GM21576 (cell line): ENCODE data around the gene HMCN2.

Experiments used
- ATAC-seq: cut with Tn5 transposase; IDR thresholded peaks from one replicate; pipeline ENCODE4 v1.9.1; 2021; ENCODE audit warnings: mild to moderate bottlenecking, moderate library complexity; ENCODE audit not compliant: unreplicated experiment

The HMCN2 gene

DNA sequence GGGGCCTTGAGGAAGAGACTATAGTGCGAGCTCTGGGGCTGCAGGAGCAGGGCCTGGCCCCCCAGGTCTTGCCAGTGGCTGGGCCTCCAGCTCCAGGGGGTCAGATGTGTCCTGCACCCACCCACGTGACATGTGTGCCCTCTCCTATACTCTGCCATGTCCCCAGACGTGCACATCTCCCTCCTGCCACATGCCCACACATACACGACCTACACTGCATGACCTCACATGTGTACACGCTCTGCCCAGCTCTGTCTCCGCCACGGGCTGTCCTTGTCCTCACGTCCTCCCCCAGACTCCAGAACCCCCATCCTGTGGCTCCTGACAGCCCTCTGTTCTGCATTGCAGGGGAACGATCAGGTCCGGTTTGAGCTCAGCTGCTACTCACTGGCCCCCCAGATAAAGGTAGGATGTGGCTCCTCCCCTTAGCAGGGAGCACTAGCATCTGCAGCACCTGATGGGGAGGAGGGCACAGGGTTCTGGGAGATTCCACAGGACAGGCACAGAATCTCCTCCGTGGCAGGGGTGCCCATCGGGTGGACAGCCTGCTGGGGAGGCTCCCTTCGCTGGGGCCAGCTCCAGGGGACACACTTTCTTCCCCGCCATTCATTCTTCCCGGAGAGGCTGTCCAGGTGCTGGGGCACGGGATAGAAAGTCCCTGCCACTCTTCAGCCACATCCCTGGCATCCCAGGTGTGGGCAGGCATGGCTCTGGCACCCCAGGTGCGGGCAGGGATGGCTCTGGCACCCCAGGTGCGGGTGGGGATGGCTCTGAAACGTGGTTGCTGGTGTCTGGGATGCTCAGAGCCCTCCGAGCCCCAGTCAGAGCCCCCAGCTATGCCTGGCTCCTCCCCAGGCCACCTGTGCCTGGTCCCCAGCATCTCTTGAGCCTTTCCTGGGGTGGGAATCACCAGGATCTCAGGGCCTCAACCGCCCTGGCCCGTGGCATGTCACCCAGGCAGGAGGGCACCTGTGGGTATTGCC, 198.5 kb downstream of the HMCN2 start:
- ATAC-seq = no peak

DNA sequence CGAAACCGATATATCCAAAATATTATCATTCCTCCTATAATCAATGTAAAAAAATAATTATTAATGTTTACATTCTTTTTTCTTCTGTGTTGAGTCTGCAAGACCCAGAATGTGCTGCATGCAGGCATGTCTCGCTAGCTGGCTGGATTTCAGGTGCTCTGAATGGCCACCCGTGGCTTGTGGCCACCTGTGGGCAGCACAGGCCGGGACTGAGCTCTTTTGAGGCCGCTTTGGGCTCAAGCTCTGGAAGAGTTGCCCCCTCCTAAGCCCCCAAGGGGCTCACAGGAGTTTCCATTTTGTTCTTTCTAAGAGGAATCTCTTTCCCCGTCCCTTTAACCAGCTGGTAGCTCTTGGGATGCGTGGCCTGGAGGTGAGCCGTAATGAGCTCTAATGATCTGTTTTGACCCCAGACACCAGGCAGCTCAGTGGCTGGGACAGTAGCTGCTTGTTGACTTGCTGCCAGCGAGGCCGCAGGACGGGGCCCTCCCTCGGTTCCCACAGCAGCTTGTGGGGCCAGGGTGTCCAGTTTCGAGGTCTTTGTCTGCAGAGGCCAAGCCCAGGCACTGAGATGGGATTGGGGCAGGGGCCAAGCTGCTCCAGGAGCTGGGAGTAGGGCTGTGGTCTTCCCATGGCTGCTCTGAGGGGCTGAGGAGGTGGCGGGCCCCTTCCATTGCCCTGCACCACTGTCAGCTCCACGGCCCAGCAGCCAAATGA, 200.0 kb downstream of the HMCN2 start:
- ATAC-seq = no peak

- no peak for ATAC-seq
Measured at GRCh38 chr9:130466537-130467217, 201.1 kb downstream of the HMCN2 start.

DNA sequence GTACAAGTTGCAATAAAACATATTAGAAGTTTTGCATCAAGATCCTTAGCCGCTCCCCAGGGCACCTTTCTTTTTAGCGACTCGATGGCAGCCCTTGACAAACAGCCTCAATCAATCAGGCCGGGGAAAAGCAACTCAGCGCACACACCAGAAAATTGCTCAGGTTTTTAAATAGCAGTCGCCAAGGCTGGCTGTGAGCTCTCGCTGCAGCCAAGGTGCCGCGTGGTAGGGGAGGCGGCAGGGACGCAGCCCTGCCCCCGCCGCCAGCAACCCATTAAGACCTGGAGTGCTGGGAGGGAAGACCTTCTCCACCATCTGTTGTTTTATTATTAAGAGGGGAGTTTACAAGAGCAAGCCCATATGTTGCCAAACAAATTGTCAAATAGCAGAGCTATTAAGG, 201.8 kb downstream of the HMCN2 start:
- no peak for ATAC-seq

DNA sequence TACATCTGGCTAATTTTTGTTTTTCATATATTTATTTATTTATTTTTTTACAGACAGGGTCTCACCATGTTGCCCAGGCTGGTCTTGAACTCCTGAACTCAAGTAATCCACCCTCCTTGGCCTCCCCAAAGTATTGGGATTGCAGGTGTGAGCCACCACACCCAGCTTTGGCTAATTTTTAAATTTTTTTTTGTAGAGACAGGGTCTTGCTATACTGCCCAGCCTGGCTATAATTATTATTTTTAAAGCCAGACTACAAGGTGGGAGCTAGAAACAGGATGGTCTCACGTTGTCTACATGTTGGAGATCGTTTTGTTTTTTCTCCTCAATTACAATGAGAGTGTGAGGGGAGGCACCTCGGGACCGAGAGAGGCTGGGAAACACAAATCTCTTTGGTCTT, 203.0 kb downstream of the HMCN2 start:
- no peak for ATAC-seq

GRCh38 chr9:130470269-130470668, 204.7 kb downstream of the HMCN2 start:
- ATAC-seq = no peak

DNA sequence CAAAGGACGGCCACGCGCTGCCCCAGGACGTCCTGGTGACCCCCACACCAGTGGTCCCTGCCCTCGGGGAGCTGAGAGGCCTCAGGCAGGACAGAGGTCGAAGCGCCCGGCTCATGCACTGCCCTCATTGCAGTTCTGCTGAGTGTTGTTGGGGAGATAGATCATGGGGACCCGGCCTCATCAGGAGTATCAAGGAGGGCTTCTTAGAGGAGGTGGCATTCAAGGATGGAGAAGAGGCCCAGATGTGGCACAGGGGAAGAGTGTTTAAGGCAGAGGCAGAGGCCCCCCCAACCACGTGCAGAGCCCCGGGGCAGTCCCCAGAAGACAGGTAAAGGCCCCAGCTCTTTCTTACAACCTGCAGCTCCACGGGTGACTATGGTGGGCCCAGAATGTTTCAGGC, 205.4 kb downstream of the HMCN2 start:
- no peak for ATAC-seq

GRCh38 chr9:130471411-130472183, 206.0 kb downstream of the HMCN2 start:
- ATAC-seq = no peak

DNA sequence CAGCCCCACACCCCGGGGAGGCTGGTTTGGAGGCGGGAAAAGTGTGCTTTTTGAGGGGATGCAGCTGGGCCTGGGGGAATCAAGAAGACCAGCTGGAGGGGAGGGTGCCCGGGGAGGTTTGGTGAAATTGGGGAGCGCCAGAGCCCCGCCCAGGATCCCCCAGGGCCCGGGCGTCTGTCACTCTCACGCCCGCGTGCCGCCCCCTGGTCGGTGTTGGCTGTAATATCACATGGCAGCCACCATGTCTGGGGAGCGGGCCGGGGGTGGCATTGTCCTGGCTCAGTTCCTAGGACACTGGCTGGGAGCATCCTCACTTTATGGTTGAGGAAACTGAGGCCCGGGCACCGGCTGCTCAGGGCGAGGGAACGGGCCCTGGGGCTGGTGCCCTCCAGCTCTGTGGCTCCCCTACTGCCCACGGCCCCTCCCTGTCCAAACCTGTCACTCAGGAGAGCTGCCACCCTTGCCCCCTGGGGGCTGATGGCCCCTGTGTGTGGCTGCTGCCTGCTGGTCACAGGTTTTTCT, 206.7 kb downstream of the HMCN2 start:
- ATAC-seq = no peak

- no peak for ATAC-seq
Measured at GRCh38 chr9:130473009-130473408, 207.4 kb downstream of the HMCN2 start.

DNA sequence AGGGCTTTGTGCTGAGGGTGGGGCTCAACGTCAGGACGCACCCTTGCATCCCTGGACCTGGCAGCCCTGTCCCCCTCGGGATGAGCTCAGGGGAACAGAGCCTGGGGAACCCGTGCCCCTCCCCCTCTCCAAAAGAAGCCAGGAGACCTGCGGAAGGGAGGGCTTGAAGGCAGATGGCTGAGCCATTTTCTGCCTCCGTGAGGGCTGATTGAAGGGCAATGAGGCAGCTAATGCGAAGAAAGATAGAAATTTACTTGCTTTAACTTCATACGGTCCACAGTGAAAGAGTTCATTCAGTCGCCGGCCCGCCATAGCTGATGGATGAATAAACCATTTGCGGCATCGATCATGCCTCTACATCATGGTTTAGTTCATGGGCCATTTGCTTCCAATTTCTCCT, 208.0 kb downstream of the HMCN2 start:
- ATAC-seq = no peak

- ATAC-seq = no peak
Measured at GRCh38 chr9:130474106-130474505, 208.5 kb downstream of the HMCN2 start.

GRCh38 chr9:130476151-130476730, 210.7 kb downstream of the HMCN2 start:
- ATAC-seq = no peak

GRCh38 chr9:130477564-130477963, 212.0 kb downstream of the HMCN2 start:
- ATAC-seq = no peak

DNA sequence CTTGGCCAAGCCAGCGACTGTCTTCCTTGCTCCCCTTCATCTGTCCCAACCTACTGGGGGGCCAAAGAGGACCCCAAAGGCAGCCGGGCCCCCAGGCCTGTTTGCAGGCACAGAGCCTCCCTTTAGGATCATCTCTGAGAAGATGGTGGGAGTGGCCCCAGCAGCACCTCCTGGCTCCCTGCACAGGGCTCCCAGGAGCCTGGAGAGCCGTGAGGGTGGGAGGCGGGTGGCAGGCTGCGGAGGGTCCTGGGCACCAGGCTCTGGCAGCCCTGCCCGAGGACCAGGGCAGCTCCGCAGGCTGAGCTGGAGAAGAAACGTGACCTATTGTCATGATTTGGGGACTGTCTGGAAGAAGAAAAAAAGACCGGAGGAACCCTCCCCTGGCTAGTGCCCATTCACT, 212.6 kb downstream of the HMCN2 start:
- no peak for ATAC-seq

GRCh38 chr9:130478736-130479575, 213.4 kb downstream of the HMCN2 start:
- no peak for ATAC-seq

GRCh38 chr9:130479587-130479986, 214.0 kb downstream of the HMCN2 start:
- ATAC-seq = no peak

DNA sequence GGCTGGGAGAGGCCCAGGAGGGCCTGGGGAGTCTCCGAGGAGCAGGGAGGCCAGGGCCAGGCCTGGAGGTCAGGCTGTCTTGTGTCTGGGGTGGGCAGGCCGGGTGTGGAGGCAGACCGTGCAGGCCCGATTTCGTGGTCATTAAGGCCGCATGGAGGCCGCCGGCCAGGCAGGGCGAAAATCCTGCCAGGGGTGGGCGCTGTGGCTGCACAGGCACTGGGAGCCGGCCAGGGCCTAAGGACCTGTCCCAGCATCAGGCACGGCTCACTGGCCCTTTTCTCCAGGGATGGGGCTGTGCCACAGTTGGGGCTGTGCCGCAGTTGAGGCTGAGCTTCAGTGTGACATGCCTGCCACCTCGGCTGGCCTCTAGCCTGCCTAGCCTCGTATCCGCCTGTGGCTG, 215.1 kb downstream of the HMCN2 start:
- no peak for ATAC-seq

GRCh38 chr9:130482463-130482862, 216.9 kb downstream of the HMCN2 start:
- ATAC-seq = no peak
